Brain microvascular endothelial cell (primary cell): ENCODE results near the gene TAF3.
"Not testable (repeated sequence)": the region's sequence is repeated elsewhere in the genome, so short reads cannot be mapped to it uniquely, and the experiment has no call there.

Source experiments
- DNase-seq: peaks from one replicate; pipeline ENCODE4 v3.0.0-alpha.2; 2020
- H3K27ac ChIP-seq: fragments of 250-450 bp; sonication (Bioruptor Pico); 2 replicates; pipeline ENCODE4 v1.5.1; 2020; ENCODE audit warnings: mild to moderate bottlenecking, moderate library complexity
- H3K27me3 ChIP-seq: fragments of 250-450 bp; sonication (Bioruptor Pico); replicated peaks from 2 replicates; pipeline ENCODE4 v1.5.1; 2020; ENCODE audit warnings: mild to moderate bottlenecking
- H3K36me3 ChIP-seq: fragments of 250-450 bp; sonication (Bioruptor Pico); replicated peaks from 2 replicates; pipeline ENCODE4 v1.5.1; 2020; ENCODE audit warnings: mild to moderate bottlenecking
- H3K4me3 ChIP-seq: 2 replicates; pipeline ENCODE4 v1.5.1; 2011; ENCODE audit warnings: low read depth, mild to moderate bottlenecking, control low read depth, low read length, moderate library complexity
- in situ Hi-C: cut with HindIII; loops from 2 replicates; pipeline ENCODE4 v1.10.0; 2017; ENCODE audit warnings: low sequenced_read_pairs, low pct_ligation_motif_present
- TF ChIP-seq, protein P1 (sequence below): IDR thresholded peaks from 2 replicates; pipeline ENCODE4 v1.5.1; 2011; ENCODE audit warnings: low read depth, mild to moderate bottlenecking, moderate library complexity, low read length, control low read depth, inconsistent platforms; ENCODE audit errors: missing control alignments

TAF3 gene, protein sequence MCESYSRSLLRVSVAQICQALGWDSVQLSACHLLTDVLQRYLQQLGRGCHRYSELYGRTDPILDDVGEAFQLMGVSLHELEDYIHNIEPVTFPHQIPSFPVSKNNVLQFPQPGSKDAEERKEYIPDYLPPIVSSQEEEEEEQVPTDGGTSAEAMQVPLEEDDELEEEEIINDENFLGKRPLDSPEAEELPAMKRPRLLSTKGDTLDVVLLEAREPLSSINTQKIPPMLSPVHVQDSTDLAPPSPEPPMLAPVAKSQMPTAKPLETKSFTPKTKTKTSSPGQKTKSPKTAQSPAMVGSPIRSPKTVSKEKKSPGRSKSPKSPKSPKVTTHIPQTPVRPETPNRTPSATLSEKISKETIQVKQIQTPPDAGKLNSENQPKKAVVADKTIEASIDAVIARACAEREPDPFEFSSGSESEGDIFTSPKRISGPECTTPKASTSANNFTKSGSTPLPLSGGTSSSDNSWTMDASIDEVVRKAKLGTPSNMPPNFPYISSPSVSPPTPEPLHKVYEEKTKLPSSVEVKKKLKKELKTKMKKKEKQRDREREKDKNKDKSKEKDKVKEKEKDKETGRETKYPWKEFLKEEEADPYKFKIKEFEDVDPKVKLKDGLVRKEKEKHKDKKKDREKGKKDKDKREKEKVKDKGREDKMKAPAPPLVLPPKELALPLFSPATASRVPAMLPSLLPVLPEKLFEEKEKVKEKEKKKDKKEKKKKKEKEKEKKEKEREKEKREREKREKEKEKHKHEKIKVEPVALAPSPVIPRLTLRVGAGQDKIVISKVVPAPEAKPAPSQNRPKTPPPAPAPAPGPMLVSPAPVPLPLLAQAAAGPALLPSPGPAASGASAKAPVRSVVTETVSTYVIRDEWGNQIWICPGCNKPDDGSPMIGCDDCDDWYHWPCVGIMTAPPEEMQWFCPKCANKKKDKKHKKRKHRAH

DNA sequence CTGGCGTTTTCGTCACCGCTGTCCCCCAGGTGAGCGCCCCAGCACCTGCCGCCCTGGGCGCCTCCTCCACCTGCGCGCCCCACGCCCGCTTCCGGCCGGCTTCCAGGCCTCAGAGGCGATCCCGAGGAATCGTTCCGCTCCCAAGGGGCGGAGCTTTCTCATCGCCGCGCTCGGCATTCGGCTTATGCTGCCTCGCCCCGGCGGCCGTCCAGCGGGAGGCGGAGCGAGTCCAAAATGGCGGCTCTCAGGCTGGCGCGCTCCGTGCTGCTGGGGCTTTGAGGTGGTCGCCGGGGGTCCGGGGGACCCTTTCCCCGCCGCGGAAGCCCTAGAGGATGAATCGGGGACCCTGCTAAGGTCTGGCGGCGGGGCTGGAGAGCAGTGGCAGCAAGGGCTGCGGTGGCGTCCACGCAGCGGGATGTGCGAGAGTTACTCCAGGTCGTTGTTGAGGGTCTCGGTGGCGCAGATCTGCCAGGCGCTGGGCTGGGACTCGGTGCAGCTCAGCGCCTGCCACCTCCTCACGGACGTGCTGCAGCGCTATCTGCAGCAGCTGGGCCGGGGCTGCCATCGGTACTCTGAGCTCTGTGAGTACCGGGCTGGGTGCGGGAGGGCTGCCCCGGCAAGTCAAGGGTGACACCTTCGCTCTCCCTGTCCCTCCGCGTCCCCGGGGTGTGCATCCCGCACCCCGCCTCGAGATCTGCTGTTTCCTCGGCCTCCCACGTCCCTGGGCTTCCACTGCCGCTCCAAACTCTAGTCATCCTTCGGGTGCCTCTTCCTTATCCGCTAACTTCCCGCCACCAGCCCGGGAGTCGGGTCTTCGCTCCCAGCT is at the start of gene TAF3:
TAF3 (plus strand) TSS at position 211 of the 826 bp plus-strand sequence; CDS start at position 416, 205 bp downstream.
- in situ Hi-C loops: no loop called here
- H3K27me3 ChIP-seq: no peaks in the 10 kb centered on the region
- TF ChIP-seq, protein P1, sequence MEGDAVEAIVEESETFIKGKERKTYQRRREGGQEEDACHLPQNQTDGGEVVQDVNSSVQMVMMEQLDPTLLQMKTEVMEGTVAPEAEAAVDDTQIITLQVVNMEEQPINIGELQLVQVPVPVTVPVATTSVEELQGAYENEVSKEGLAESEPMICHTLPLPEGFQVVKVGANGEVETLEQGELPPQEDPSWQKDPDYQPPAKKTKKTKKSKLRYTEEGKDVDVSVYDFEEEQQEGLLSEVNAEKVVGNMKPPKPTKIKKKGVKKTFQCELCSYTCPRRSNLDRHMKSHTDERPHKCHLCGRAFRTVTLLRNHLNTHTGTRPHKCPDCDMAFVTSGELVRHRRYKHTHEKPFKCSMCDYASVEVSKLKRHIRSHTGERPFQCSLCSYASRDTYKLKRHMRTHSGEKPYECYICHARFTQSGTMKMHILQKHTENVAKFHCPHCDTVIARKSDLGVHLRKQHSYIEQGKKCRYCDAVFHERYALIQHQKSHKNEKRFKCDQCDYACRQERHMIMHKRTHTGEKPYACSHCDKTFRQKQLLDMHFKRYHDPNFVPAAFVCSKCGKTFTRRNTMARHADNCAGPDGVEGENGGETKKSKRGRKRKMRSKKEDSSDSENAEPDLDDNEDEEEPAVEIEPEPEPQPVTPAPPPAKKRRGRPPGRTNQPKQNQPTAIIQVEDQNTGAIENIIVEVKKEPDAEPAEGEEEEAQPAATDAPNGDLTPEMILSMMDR: no peak
- DNase-seq: peak; percentile 77
- peak within 1 kb of the TSS; percentile 95 for H3K4me3 ChIP-seq
- H3K36me3 ChIP-seq: no peaks in the 10 kb centered on the region
- H3K27ac ChIP-seq: peak within 1 kb of the TSS; percentile 45

DNA sequence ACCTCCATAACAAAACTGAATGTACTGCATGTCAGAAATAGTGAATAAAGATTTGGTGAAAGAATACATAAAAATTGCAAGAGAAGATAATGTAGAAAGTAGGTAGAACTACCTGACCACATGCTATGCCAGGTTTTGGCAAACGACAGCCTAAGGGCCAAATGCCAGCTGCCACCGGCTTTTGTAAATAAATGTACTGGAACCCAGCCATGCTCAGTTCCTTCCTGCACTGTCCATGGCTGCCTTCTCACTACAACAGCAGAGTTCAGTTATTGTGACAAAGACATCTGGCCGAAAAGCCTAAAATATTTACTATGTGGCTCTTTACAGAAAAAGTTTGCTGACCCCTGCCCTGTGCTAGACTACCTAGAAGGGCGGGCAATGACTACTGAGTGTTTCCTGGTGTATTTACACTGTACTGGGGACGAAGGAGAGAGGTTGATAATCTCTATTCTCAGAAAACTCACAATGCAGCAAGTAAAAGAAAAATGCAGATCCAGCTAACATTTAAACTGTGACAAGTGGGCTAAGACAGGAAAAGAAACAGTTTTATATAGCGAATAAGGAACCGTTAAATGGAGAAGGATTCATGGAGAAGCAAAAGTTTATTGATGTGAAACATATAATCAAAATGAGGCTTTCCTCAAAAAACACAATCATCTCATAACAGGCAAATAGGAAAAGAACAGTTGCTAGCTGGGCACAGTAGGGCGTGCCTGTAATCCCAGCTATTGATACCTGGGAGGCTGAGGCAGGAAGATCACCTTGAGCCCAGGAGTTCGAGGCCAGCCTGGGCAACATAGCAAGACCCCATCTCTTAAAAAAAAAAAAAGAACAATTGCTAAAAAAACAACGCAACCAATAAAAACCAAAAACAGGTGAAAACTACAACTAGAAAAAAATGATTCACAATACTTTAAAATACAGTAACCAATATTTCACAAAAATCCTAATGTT is 44.2 kb upstream of the TAF3 start:
- peaks cover 28% of the 10 kb centered on the region for H3K36me3 ChIP-seq
- in situ Hi-C loops: no loop called here
- H3K27ac ChIP-seq: no peak overlapping the region

DNA sequence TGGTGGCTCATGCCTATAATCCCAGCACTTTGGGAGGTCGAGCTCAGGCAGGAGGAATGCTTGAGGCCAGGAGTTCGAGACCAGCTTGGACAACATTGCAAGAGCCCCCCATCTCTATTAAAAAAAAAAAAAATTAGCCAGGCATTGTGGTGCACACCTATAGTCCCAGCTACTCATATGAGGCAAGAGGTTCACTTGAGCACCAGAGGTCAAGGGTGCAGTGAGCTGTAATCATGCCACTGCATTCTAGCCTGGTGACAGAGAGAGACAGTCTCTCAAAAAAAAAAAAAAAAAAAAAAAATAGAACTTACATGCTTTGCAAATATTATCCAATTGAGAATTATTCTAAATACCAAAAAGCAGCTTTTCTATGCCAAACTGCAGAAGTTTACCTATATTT is 41.5 kb upstream of the TAF3 start:
- in situ Hi-C loops: no loop called here
- no peaks in the 10 kb centered on the region for H3K27me3 ChIP-seq
- no peak for DNase-seq
- peaks cover 28% of the 10 kb centered on the region for H3K36me3 ChIP-seq
- H3K27ac ChIP-seq: no peak overlapping the region
- TF ChIP-seq, protein P1: no peak
- H3K4me3 ChIP-seq: no peak overlapping the region

More for the DNA sequence above, 44.2 kb upstream of the TAF3 start:
- DNase-seq: no peak
- TF ChIP-seq, protein P1: no peak
- Histone ChIP-seq H3K4me3 (no peak overlapping the region), H3K27me3 (no peaks in the 10 kb centered on the region)

DNA sequence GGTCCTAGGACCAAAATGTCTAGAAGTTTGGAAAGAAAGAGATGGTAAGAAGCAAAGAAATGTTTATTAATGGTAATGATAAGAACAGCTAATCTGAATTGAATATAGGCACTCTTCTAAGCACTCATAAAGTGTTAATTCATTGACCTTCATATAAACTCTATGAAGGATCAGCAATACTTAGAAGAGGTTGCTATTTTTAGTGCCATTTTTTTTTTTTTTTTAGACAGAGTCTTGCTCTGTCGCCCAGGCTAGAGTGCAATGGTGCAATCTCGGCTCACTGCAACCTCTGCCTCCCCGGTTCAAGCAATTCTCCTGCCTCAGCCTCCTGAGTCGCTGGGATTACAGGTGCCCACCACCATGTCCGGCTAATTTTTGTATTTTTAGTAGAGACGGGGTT is 36.1 kb upstream of the TAF3 start:
- in situ Hi-C loops, H3K4me3 ChIP-seq, DNase-seq, H3K27me3 ChIP-seq, H3K27ac ChIP-seq: not testable (repeated sequence)
- H3K36me3 ChIP-seq: peaks cover 13% of the 10 kb centered on the region

DNA sequence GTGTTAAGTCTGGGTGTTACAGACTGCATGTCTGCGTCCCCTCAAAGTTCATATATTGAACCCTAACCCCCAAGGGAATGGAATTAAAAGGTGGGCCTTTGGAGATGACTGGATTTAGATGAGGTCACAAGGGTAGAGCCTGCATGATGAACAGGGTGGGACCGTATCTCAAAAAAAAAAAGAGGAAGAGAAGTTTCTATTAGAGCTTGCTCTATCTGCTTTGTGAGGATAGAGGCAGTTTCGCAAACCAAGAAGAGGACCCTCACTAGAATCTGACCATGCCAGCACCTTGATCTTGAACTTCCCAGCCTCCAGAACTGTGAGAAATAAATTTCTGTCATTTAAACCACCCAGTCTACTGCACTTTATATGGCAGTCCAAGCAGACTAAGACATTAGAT is 31.9 kb upstream of the TAF3 start:
- TF ChIP-seq, protein P1: no peak
- H3K27me3 ChIP-seq: no peaks in the 10 kb centered on the region
- in situ Hi-C loops: no loop called here
- DNase-seq: no peak
- no peaks in the 10 kb centered on the region for H3K36me3 ChIP-seq
- H3K4me3 ChIP-seq: peak overlapping the region; percentile 92
- no peak overlapping the region for H3K27ac ChIP-seq
